A549 (cell line): Measurements from ENCODE around the gene APOBR. TPM values are rescaled to one million over a fixed set of nuclear protein-coding genes. Genes with fewer than 3 reads are reported as not detected.

Experiments
- ATAC-seq, 2 experiments: fragments of 200-7000 bp in 1 of 2; fragments of >200 bp in 1 of 2; cut with Nextera tagmentation in 1 of 2; cut with Tn5 transposase in 1 of 2; 3 replicates each; pipeline versions ENCODE4 v1.8.0 to v1.9.1; 2018 to 2020; ENCODE audit warnings: mild to moderate bottlenecking in 1 of 2, moderate library complexity in 1 of 2
- CTCF ChIA-PET: fragments of 300-600 bp; sonication (Branson Sonifier 250); formaldehyde crosslinking; extraction: SDS; loops from one replicate; lab custom pipeline; 2021; ENCODE audit warnings: antibody characterized with exemption, inconsistent platforms; lab: Yijun Ruan, JAX
- POLR2A ChIA-PET: fragments of 350-600 bp; formaldehyde crosslinking; extraction: SDS; loops from one replicate; lab custom pipeline; 2021; ENCODE audit warnings: antibody characterized with exemption, inconsistent platforms; lab: Yijun Ruan, JAX
- DNase-seq, 2 experiments: peaks; one replicate each; pipeline versions ENCODE4 v3.0.0 to v3.0.0-alpha.2; 2011 to 2016; ENCODE audit warnings: low read depth in 1 of 2, low spot score in 1 of 2
- FAIRE-seq: peaks from 2 replicates; lab custom pipeline; 2011; peaks lifted over from hg19 to GRCh38; lab: Jason Lieb, UNC
- H3K27ac ChIP-seq, 2 experiments: fragments of >200 bp; sonication (Bioruptor Twin); formaldehyde crosslinking; 3 replicates each; pipeline ENCODE4 v1.5.1; 2016 to 2017
- H3K4me1 ChIP-seq: fragments of >200 bp; sonication (Bioruptor Twin); formaldehyde crosslinking; 3 replicates; pipeline ENCODE4 v1.6.1; 2016
- H3K4me2 ChIP-seq: fragments of >200 bp; sonication (Bioruptor Twin); formaldehyde crosslinking; 3 replicates; pipeline ENCODE4 v1.6.1; 2016
- H3K4me3 ChIP-seq: fragments of >200 bp; sonication (Bioruptor Twin); formaldehyde crosslinking; 3 replicates; pipeline ENCODE4 v1.5.1; 2016
- H3K9me3 ChIP-seq: fragments of >200 bp; sonication (Bioruptor Twin); formaldehyde crosslinking; 3 replicates; pipeline ENCODE4 v1.6.1; 2016
- BCL3 ChIP-seq: fragments of >200 bp; sonication (Bioruptor Twin); formaldehyde crosslinking; IDR thresholded peaks from 3 replicates; pipeline ENCODE4 v1.6.1; 2016
- CBX2 ChIP-seq: fragments of 200-600 bp; sonication (generic); IDR thresholded peaks from 2 replicates; pipeline ENCODE4 v1.6.1; 2016; ENCODE audit warnings: low read depth, mild to moderate bottlenecking, borderline replicate concordance
- CEBPB ChIP-seq, 2 experiments: fragments of >200 bp in 1 of 2; sonication (Bioruptor Twin) in 1 of 2; formaldehyde crosslinking in 1 of 2; IDR thresholded peaks; 2 replicates each; pipeline ENCODE4 v1.6.1; 2012 to 2016
- CHD2 ChIP-seq: fragments of 150-350 bp; IDR thresholded peaks from 2 replicates; pipeline ENCODE4 v1.6.1; 2014; ENCODE audit warnings: low read length; ENCODE audit not compliant: partially characterized antibody
- CTCF ChIP-seq: fragments of >200 bp; sonication (Bioruptor Twin); formaldehyde crosslinking; IDR thresholded peaks from 3 replicates; pipeline ENCODE4 v1.5.1; 2016
- EHMT2 ChIP-seq: fragments of 200-600 bp; sonication (generic); IDR thresholded peaks from 2 replicates; pipeline ENCODE4 v1.6.1; 2016; ENCODE audit warnings: antibody characterized with exemption, low read depth, mild to moderate bottlenecking, moderate library complexity
- EP300 ChIP-seq, 2 experiments: fragments of >200 bp; sonication (Bioruptor Twin); formaldehyde crosslinking; IDR thresholded peaks; 2 replicates in 1 of 2; 3 replicates in 1 of 2; pipeline ENCODE4 v1.6.1; 2016 to 2017
- FOSB ChIP-seq: fragments of 250-450 bp; sonication (Bioruptor Pico); IDR thresholded peaks from 2 replicates; pipeline ENCODE4 v1.5.0; 2020; ENCODE audit warnings: mild to moderate bottlenecking, moderate library complexity
- FOSL2 ChIP-seq, 2 experiments: fragments of 450-650 bp in 1 of 2; fragments of >200 bp in 1 of 2; sonication (Bioruptor Twin) in 1 of 2; formaldehyde crosslinking; IDR thresholded peaks; 2 replicates each; pipeline versions ENCODE4 v1.5.0 to v1.6.1; 2016 to 2020; ENCODE audit warnings: mild to moderate bottlenecking in 1 of 2, moderate library complexity in 1 of 2
- GATA3 ChIP-seq: IDR thresholded peaks from 2 replicates; pipeline ENCODE4 v1.6.1; 2012; ENCODE audit warnings: borderline replicate concordance
- HEYL ChIP-seq: fragments of 250-450 bp; sonication (Bioruptor Pico); IDR thresholded peaks from 2 replicates; pipeline ENCODE4 v1.8.0; 2021; ENCODE audit warnings: mild to moderate bottlenecking, moderate library complexity
- HOXB5 ChIP-seq: fragments of 250-450 bp; sonication (Bioruptor Pico); IDR thresholded peaks from 2 replicates; pipeline ENCODE4 v1.5.0; 2020; ENCODE audit warnings: mild to moderate bottlenecking, moderate library complexity
- KDM1A ChIP-seq: fragments of 200-600 bp; sonication (generic); IDR thresholded peaks from 2 replicates; pipeline ENCODE4 v1.6.1; 2016; ENCODE audit warnings: low read depth, mild to moderate bottlenecking
- KDM5A ChIP-seq: fragments of 200-600 bp; sonication (generic); IDR thresholded peaks from 2 replicates; pipeline ENCODE4 v1.6.1; 2016; ENCODE audit warnings: antibody characterized with exemption, mild to moderate bottlenecking
- MAFK ChIP-seq: fragments of 450-650 bp; IDR thresholded peaks from 2 replicates; pipeline ENCODE4 v1.6.1; 2014; ENCODE audit not compliant: partially characterized antibody
- MAZ ChIP-seq: fragments of 150-350 bp; IDR thresholded peaks from 2 replicates; pipeline ENCODE4 v1.6.1; 2014; ENCODE audit warnings: antibody characterized with exemption, low read depth, low read length, borderline replicate concordance
- NPAS2 ChIP-seq: fragments of 250-450 bp; sonication (Bioruptor Pico); IDR thresholded peaks from 2 replicates; pipeline ENCODE4 v1.8.0; 2022; ENCODE audit warnings: mild to moderate bottlenecking, moderate library complexity, borderline replicate concordance
- NR3C1 ChIP-seq: fragments of >200 bp; sonication (Bioruptor Twin); formaldehyde crosslinking; IDR thresholded peaks from 3 replicates; pipeline ENCODE4 v1.6.1; 2017
- PBX3 ChIP-seq: IDR thresholded peaks from 2 replicates; pipeline ENCODE4 v1.6.1; 2012
- POLR2A ChIP-seq: IDR thresholded peaks from 2 replicates; pipeline ENCODE4 v1.6.1; 2012; ENCODE audit warnings: mild to moderate bottlenecking, low read length
- RAD21 ChIP-seq, 2 experiments: fragments of >200 bp in 1 of 2; sonication (Bioruptor Twin) in 1 of 2; formaldehyde crosslinking in 1 of 2; IDR thresholded peaks in 1 of 2; conservative IDR thresholded peaks in 1 of 2; 2 replicates in 1 of 2; 3 replicates in 1 of 2; pipeline ENCODE4 v1.6.1; 2012 to 2018; ENCODE audit warnings: inconsistent platforms in 1 of 2
- RCOR1 ChIP-seq: fragments of 150-350 bp; IDR thresholded peaks from 2 replicates; pipeline ENCODE4 v1.6.1; 2014; ENCODE audit warnings: antibody characterized with exemption, low read length, low read depth
- RNF2 ChIP-seq: fragments of 200-600 bp; sonication (generic); IDR thresholded peaks from 2 replicates; pipeline ENCODE4 v1.6.1; 2016; ENCODE audit warnings: low read depth, mild to moderate bottlenecking, antibody characterized with exemption, moderate library complexity, borderline replicate concordance
- SMC3 ChIP-seq: fragments of >200 bp; sonication (Bioruptor Twin); formaldehyde crosslinking; IDR thresholded peaks from 3 replicates; pipeline ENCODE4 v1.6.1; 2018; ENCODE audit warnings: inconsistent platforms
- SREBF2 ChIP-seq: fragments of 450-650 bp; IDR thresholded peaks from 2 replicates; pipeline ENCODE4 v1.6.1; 2014; ENCODE audit warnings: mild to moderate bottlenecking, moderate library complexity
- TP53 ChIP-seq: fragments of 250-450 bp; sonication (Bioruptor Pico); IDR thresholded peaks from 2 replicates; pipeline ENCODE4 v1.5.0; 2021; ENCODE audit warnings: mild to moderate bottlenecking, moderate library complexity
- ZFP36 ChIP-seq: fragments of 450-650 bp; IDR thresholded peaks from 2 replicates; pipeline ENCODE4 v1.6.1; 2014; ENCODE audit warnings: borderline replicate concordance; ENCODE audit not compliant: partially characterized antibody
- WGBS: methylation state at CpG from one replicate; pipeline ENCODE4 v1.1.6; 2017; ENCODE audit errors: missing lambda C conversion rate; 5-methylcytosine and 5-hydroxymethylcytosine counted together
- polyA plus RNA-seq, 4 experiments: library from polyadenylated mRNA; depleted of rRNA in 3 of 4; stranded (reverse); fragments of >200 nt; fragmentation: RNase III in 1 of 4; extraction: RNeasy Plus Mini Kit Qiagen cat#74134 plus additional on column Dnase treatment in 1 of 4; gene quantifications; 2 replicates in 3 of 4; 3 replicates in 1 of 4; pipeline ENCODE4 v1.2.3, GENCODE V29; 2011 to 2017
- TF ChIP-seq, protein P1 (sequence below): fragments of >200 bp; sonication (Bioruptor Twin); formaldehyde crosslinking; IDR thresholded peaks from 2 replicates; pipeline ENCODE4 v1.6.1; 2016
- TF ChIP-seq, protein P2 (sequence below): fragments of 250-450 bp; sonication (Bioruptor Pico); IDR thresholded peaks from 2 replicates; pipeline ENCODE4 v1.5.0; 2020; ENCODE audit warnings: low read depth, mild to moderate bottlenecking, moderate library complexity
- TF ChIP-seq, protein P3 (sequence below): fragments of 250-450 bp; sonication (Bioruptor Pico); IDR thresholded peaks from 2 replicates; pipeline ENCODE4 v1.5.0; 2021; ENCODE audit warnings: mild to moderate bottlenecking, moderate library complexity, borderline replicate concordance

Gene APOBR
- polyA plus RNA-seq, 2 of the 4 experiments (the other 2 are of a cell fraction) = 0.01 to 0.08 TPM

GRCh38 chr16:28537076-28537475 is 42.6 kb downstream of the APOBR start:
- no peak for TF ChIP-seq CBX2
- TF ChIP-seq, protein P1, sequence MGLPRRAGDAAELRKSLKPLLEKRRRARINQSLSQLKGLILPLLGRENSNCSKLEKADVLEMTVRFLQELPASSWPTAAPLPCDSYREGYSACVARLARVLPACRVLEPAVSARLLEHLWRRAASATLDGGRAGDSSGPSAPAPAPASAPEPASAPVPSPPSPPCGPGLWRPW = no peak
- no peak for TF ChIP-seq POLR2A
- no peak for TF ChIP-seq SMC3
- no peak for TF ChIP-seq KDM5A
- no peak for TF ChIP-seq NR3C1
- TF ChIP-seq GATA3 = no peak
- TF ChIP-seq, protein P2, sequence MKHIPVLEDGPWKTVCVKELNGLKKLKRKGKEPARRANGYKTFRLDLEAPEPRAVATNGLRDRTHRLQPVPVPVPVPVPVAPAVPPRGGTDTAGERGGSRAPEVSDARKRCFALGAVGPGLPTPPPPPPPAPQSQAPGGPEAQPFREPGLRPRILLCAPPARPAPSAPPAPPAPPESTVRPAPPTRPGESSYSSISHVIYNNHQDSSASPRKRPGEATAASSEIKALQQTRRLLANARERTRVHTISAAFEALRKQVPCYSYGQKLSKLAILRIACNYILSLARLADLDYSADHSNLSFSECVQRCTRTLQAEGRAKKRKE (CRISPR knock-in tag) = no peak
- TF ChIP-seq FOSB = no peak
- TF ChIP-seq CHD2 = no peak
- TF ChIP-seq KDM1A = no peak
- TF ChIP-seq EHMT2 = no peak
- no peak for TF ChIP-seq PBX3
- TF ChIP-seq RAD21 (conservative IDR thresholded peaks at IDR 0.05 in 1 of 2, IDR thresholded peaks at IDR 0.05 in 1 of 2) = no peak
- no peak for TF ChIP-seq NPAS2 (CRISPR knock-in tag)
- no peak for TF ChIP-seq FOSL2 (IDR thresholded peaks at IDR 0.05)
- TF ChIP-seq FOSL2 (CRISPR knock-in tag; IDR thresholded peaks at IDR 0.05) = no peak
- Histone ChIP-seq H3K4me3 (peak overlapping the region; percentile 41; the same call in 1 of the 3 replicates), H3K4me2 (peak overlapping the region; percentile 74), H3K4me1 (peaks cover 37% of the 10 kb centered on the region), H3K9me3 (no peaks in the 10 kb centered on the region), H3K27ac (peak overlapping the region in 1 of 2 experiments; percentile 91; a peak in 3 of 6 replicates)
- ATAC-seq (no peak), DNase-seq (no peak), FAIRE-seq (no peak)
- WGBS = 83% methylated on average over 6 of the region's 6 CpGs
- ChIA-PET POLR2A (no interaction called here), CTCF (interaction anchor here (0.7 kb wide), 1 partner anchor 13 kb away, joined by 3 read pairs; no protein-coding TSS in a partner anchor)

- Histone ChIP-seq H3K4me1 (peaks cover 31% of the 10 kb centered on the region), H3K9me3 (no peaks in the 10 kb centered on the region), H3K27ac (peak overlapping the region; percentile 87 to 91), H3K4me2 (peak overlapping the region; percentile 74), H3K4me3 (peak overlapping the region; percentile 41)
- FAIRE-seq (no peak), ATAC-seq (no peak; a peak in 1 of 6 replicates), DNase-seq (no peak)
- WGBS = 90% methylated on average over 13 of the region's 13 CpGs
- CTCF ChIA-PET = interaction anchor here (1.4 kb wide), 1 partner anchor 12 kb away, joined by 3 read pairs; no protein-coding TSS in a partner anchor
- POLR2A ChIA-PET = no interaction called here
- TF ChIP-seq MAFK = no peak
- no peak for TF ChIP-seq TP53 (CRISPR knock-in tag)
- TF ChIP-seq, protein P3, sequence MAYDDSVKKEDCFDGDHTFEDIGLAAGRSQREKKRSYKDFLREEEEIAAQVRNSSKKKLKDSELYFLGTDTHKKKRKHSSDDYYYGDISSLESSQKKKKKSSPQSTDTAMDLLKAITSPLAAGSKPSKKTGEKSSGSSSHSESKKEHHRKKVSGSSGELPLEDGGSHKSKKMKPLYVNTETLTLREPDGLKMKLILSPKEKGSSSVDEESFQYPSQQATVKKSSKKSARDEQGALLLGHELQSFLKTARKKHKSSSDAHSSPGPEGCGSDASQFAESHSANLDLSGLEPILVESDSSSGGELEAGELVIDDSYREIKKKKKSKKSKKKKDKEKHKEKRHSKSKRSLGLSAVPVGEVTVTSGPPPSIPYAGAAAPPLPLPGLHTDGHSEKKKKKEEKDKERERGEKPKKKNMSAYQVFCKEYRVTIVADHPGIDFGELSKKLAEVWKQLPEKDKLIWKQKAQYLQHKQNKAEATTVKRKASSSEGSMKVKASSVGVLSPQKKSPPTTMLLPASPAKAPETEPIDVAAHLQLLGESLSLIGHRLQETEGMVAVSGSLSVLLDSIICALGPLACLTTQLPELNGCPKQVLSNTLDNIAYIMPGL (CRISPR knock-in tag) = no peak
- TF ChIP-seq CEBPB (IDR thresholded peaks at IDR 0.05) = no peak
- no peak for TF ChIP-seq ZFP36
- no peak for TF ChIP-seq POLR2A
- no peak for TF ChIP-seq RCOR1
- TF ChIP-seq RNF2 = no peak
- TF ChIP-seq CHD2 = no peak
- no peak for TF ChIP-seq EP300 (IDR thresholded peaks at IDR 0.05)
- TF ChIP-seq CTCF = no peak
- no peak for TF ChIP-seq HEYL
- TF ChIP-seq CBX2 = no peak
- TF ChIP-seq SREBF2 = no peak
- no peak for TF ChIP-seq MAZ
- TF ChIP-seq BCL3 = no peak
- no peak for TF ChIP-seq NR3C1
- no peak for TF ChIP-seq HOXB5 (CRISPR knock-in tag)
Measured at GRCh38 chr16:28537964-28538732, 43.7 kb downstream of the APOBR start.
